Panc1 (cell line): ENCODE measurements around the gene MFAP5. TPM values are rescaled to one million over a fixed set of nuclear protein-coding genes. Genes with fewer than 3 reads are reported as not detected.

Experiments
- ATAC-seq: fragments of 200-7000 bp; cut with Tn5 transposase; 2 replicates; pipeline ENCODE4 v1.9.1; 2020; ENCODE audit warnings: mild to moderate bottlenecking, moderate library complexity
- BruUV-seq: library from RNA; stranded (reverse); fragments of 400-500 nt; replicated peaks from 2 replicates; lab custom pipeline; 2021; lab: Mats Ljungman, UMichigan
- CTCF ChIA-PET: fragments of 300-600 bp; sonication (Branson Sonifier 250); formaldehyde crosslinking; loops from one replicate; lab custom pipeline; 2022; ENCODE audit warnings: antibody characterized with exemption; lab: Charles Lee
- POLR2A ChIA-PET: fragments of 300-600 bp; sonication (Branson Sonifier 250); formaldehyde crosslinking; loops from one replicate; lab custom pipeline; 2022; ENCODE audit warnings: antibody characterized with exemption; lab: Charles Lee
- DNase-seq: peaks from one replicate; pipeline ENCODE4 v3.0.0-alpha.2; 2010; ENCODE audit warnings: low read depth, low spot score
- H3K27ac ChIP-seq: 2 replicates; pipeline ENCODE4 v1.5.1; 2011; ENCODE audit warnings: mild to moderate bottlenecking, low read length, inconsistent platforms
- H3K27me3 ChIP-seq: fragments of 200-500 bp; sonication (Bioruptor generic); 2 replicates; pipeline ENCODE4 v1.6.0; 2014; ENCODE audit warnings: low read length, inconsistent platforms; ENCODE audit not compliant: control insufficient read depth, insufficient read depth
- H3K36me3 ChIP-seq: fragments of 200-500 bp; sonication (Bioruptor generic); 2 replicates; pipeline ENCODE4 v1.5.1; 2014; ENCODE audit warnings: inconsistent platforms, mild to moderate bottlenecking, low read length, moderate library complexity; ENCODE audit not compliant: control insufficient read depth, insufficient read depth
- H3K4me1 ChIP-seq: 2 replicates; pipeline ENCODE4 v1.5.1; 2011; ENCODE audit warnings: inconsistent platforms, mild to moderate bottlenecking, low read length, moderate library complexity; ENCODE audit not compliant: control insufficient read depth, insufficient read depth
- H3K4me3 ChIP-seq, 2 experiments: 2 replicates each; pipeline ENCODE4 v1.5.1; 2011 to 2012; ENCODE audit warnings: low read depth in 2 of 2, low read length in 2 of 2, mild to moderate bottlenecking in 2 of 2, inconsistent platforms in 1 of 2, moderate library complexity in 1 of 2
- H3K9me3 ChIP-seq: fragments of 200-500 bp; sonication (Bioruptor generic); 2 replicates; pipeline ENCODE4 v1.5.1; 2014; ENCODE audit warnings: low read depth, mild to moderate bottlenecking, inconsistent platforms, low read length, moderate library complexity; ENCODE audit not compliant: control insufficient read depth, insufficient read depth
- POLR2AphosphoS5 ChIP-seq: IDR thresholded peaks from 2 replicates; pipeline ENCODE4 v1.6.1; 2012; ENCODE audit warnings: mild to moderate bottlenecking, low read depth, low read length, moderate library complexity
- SIN3A ChIP-seq: IDR thresholded peaks from 2 replicates; pipeline ENCODE4 v1.6.1; 2012; ENCODE audit warnings: low read depth, mild to moderate bottlenecking, low read length, moderate library complexity, borderline replicate concordance; ENCODE audit not compliant: insufficient read depth
- TCF7L2 ChIP-seq: IDR thresholded peaks from 2 replicates; pipeline ENCODE4 v1.6.1; 2011; ENCODE audit warnings: mild to moderate bottlenecking, low read depth, low read length, inconsistent platforms
- in situ Hi-C: cut with HindIII; loops from 2 replicates; pipeline ENCODE4 v1.10.0; 2016; ENCODE audit warnings: low sequenced_read_pairs, low pct_unique_long_range_greater_than_20kb
- intact Hi-C: fragments of 100-400 bp; cut with micrococcal nuclease; formaldehyde crosslinking; loops from one replicate; pipeline ENCODE4 v1.10.0; 2022; ENCODE audit not compliant: unreplicated experiment
- total RNA-seq: library from RNA; stranded (reverse); gene quantifications from one replicate; pipeline ENCODE4 v1.2.1, GENCODE V29; 2021; ENCODE audit not compliant: unreplicated experiment
- TF ChIP-seq, protein P1 (sequence below), 2 experiments: IDR thresholded peaks; 2 replicates each; pipeline ENCODE4 v1.6.1; 2011 to 2012; ENCODE audit warnings: low read depth in 2 of 2, control low read depth in 1 of 2, low read length in 1 of 2, mild to moderate bottlenecking in 1 of 2, moderate library complexity in 1 of 2; ENCODE audit not compliant: insufficient read depth in 1 of 2
- TF ChIP-seq, protein P2 (sequence below): fragments of 450-650 bp; IDR thresholded peaks from 2 replicates; pipeline ENCODE4 v1.5.1; 2017; ENCODE audit warnings: mild to moderate bottlenecking

The MFAP5 gene
- total RNA-seq, 1 experiment from 2014 or later = not detected

- POLR2A ChIA-PET = no interaction called here
- DNase-seq = no peak
- in situ Hi-C loops (no loop called here), intact Hi-C loops (no loop called here)
- 0 out of 2 replicates have a peak, but pooled peaks have one; percentile 18 for TF ChIP-seq SIN3A
- TF ChIP-seq, protein P1, sequence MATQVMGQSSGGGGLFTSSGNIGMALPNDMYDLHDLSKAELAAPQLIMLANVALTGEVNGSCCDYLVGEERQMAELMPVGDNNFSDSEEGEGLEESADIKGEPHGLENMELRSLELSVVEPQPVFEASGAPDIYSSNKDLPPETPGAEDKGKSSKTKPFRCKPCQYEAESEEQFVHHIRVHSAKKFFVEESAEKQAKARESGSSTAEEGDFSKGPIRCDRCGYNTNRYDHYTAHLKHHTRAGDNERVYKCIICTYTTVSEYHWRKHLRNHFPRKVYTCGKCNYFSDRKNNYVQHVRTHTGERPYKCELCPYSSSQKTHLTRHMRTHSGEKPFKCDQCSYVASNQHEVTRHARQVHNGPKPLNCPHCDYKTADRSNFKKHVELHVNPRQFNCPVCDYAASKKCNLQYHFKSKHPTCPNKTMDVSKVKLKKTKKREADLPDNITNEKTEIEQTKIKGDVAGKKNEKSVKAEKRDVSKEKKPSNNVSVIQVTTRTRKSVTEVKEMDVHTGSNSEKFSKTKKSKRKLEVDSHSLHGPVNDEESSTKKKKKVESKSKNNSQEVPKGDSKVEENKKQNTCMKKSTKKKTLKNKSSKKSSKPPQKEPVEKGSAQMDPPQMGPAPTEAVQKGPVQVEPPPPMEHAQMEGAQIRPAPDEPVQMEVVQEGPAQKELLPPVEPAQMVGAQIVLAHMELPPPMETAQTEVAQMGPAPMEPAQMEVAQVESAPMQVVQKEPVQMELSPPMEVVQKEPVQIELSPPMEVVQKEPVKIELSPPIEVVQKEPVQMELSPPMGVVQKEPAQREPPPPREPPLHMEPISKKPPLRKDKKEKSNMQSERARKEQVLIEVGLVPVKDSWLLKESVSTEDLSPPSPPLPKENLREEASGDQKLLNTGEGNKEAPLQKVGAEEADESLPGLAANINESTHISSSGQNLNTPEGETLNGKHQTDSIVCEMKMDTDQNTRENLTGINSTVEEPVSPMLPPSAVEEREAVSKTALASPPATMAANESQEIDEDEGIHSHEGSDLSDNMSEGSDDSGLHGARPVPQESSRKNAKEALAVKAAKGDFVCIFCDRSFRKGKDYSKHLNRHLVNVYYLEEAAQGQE (IDR thresholded peaks at IDR 0.05; ENCODE audit: insufficient read depth in 1 of 2, low read depth in 2 of 2, low read length in 1 of 2) = no peak
- H3K36me3 ChIP-seq = no peaks in the 10 kb centered on the region; the same call in 1 of the 2 replicates
- no peaks in the 10 kb centered on the region for H3K9me3 ChIP-seq
- BruUV-seq = no TSS peak
- CTCF ChIA-PET = interaction anchor here (0.6 kb wide), 1 partner anchor 273 kb away, joined by 3 read pairs; no protein-coding TSS in a partner anchor
- peak within 1 kb of the TSS; percentile 73 to 77 for H3K4me3 ChIP-seq
- peaks cover 5% of the 10 kb centered on the region; the same call in 1 of the 2 replicates for H3K4me1 ChIP-seq
- peak within 1 kb of the TSS; percentile 75 for H3K27ac ChIP-seq
- no peaks in the 10 kb centered on the region for H3K27me3 ChIP-seq
- peak; percentile 94 for ATAC-seq
Measured at GRCh38 chr12:8697476-8698131, 35.0 kb upstream of the MFAP5 start, which contains the start of gene RIMKLB. Gene RIMKLB, plus strand, starts transcription at chr12:8697991. Its CDS starts 15,876 bp downstream, at chr12:8713867.

GRCh38 chr12:8697120-8697475, 34.5 kb upstream of the MFAP5 start:
- DNase-seq (no peak), ATAC-seq (peak; percentile 20)
- in situ Hi-C loops = no loop called here
- H3K4me3 ChIP-seq = peak overlapping the region; percentile 73 to 77
- H3K27ac ChIP-seq = peak overlapping the region; percentile 75
- intact Hi-C loops = no loop called here
- peaks cover 5% of the 10 kb centered on the region; the same call in 1 of the 2 replicates for H3K4me1 ChIP-seq
- no peaks in the 10 kb centered on the region; the same call in 1 of the 2 replicates for H3K36me3 ChIP-seq
- H3K27me3 ChIP-seq = no peaks in the 10 kb centered on the region
- ChIA-PET CTCF (no interaction called here), POLR2A (no interaction called here)
- no peaks in the 10 kb centered on the region for H3K9me3 ChIP-seq
- no peak for TF ChIP-seq TCF7L2
- BruUV-seq = no TSS peak

DNA sequence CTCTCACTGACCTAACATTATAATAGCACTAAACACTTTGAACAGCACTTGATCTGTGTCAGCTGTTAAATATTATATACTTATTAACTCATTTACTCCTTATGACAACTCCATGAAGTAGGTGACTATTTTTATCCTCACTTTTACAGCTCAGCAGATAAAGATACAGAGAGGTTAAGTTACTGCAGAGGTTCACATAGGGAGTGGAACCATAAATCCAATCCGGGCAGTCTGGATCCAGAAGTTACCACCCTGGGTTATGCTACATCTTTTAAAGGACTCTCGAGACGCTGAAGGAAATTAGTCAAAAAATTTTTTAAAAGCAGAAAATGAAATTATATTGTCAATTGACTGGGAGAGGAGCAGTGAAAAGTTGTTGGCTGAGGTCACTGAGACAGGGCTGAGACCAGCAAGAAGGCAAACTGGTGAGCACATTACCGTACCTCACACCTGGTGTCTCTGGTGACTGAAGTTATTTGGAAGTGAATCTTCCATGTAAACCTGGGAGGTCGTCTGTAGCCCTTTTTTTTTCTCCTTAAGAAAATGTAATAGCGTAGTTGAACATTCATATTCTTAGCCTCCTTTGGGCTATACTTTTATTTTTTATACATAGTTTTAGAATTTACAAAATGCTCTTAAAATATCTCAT, 33.9 kb upstream of the MFAP5 start:
- peaks cover 5% of the 10 kb centered on the region; the same call in 1 of the 2 replicates for H3K4me1 ChIP-seq
- H3K9me3 ChIP-seq = no peaks in the 10 kb centered on the region
- peak overlapping the region; percentile 75 for H3K27ac ChIP-seq
- CTCF ChIA-PET = no interaction called here
- DNase-seq (no peak), ATAC-seq (no peak)
- in situ Hi-C loops (no loop called here), intact Hi-C loops (no loop called here)
- BruUV-seq = TSS peak; percentile 92
- TF ChIP-seq POLR2AphosphoS5 = no peak
- no peak for TF ChIP-seq SIN3A
- TF ChIP-seq, protein P2, sequence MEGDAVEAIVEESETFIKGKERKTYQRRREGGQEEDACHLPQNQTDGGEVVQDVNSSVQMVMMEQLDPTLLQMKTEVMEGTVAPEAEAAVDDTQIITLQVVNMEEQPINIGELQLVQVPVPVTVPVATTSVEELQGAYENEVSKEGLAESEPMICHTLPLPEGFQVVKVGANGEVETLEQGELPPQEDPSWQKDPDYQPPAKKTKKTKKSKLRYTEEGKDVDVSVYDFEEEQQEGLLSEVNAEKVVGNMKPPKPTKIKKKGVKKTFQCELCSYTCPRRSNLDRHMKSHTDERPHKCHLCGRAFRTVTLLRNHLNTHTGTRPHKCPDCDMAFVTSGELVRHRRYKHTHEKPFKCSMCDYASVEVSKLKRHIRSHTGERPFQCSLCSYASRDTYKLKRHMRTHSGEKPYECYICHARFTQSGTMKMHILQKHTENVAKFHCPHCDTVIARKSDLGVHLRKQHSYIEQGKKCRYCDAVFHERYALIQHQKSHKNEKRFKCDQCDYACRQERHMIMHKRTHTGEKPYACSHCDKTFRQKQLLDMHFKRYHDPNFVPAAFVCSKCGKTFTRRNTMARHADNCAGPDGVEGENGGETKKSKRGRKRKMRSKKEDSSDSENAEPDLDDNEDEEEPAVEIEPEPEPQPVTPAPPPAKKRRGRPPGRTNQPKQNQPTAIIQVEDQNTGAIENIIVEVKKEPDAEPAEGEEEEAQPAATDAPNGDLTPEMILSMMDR = no peak
- TF ChIP-seq, protein P1 (IDR thresholded peaks at IDR 0.05; ENCODE audit: insufficient read depth in 1 of 2, low read depth in 2 of 2, low read length in 1 of 2) = no peak
- TF ChIP-seq TCF7L2 = no peak
- peak overlapping the region; percentile 73 to 77 for H3K4me3 ChIP-seq
- POLR2A ChIA-PET = no interaction called here
- no peaks in the 10 kb centered on the region; the same call in 1 of the 2 replicates for H3K36me3 ChIP-seq
- H3K27me3 ChIP-seq = no peaks in the 10 kb centered on the region
